ENCODE data around the gene PRDM15. TPM values are rescaled to one million over a fixed set of nuclear protein-coding genes. Genes with fewer than 3 reads are reported as not detected.

Gene PRDM15
- polyA plus RNA-seq, 1 donor (not counting 4 experiments of a cell fraction or from before 2014, with no cell fraction given), result 5.2 TPM

- Histone ChIP-seq H3K4me2 (ENCODE audit: control insufficient read depth, extremely low read depth, insufficient read depth, low read depth, low read length) (no peak overlapping the region), H3K9ac (ENCODE audit: control insufficient read depth, extremely low read depth, insufficient read depth, low read length) (no peak overlapping the region), H2AFZ (ENCODE audit: control insufficient read depth, low read length) (no peak overlapping the region), H3K9me3 (ENCODE audit: control insufficient read depth, low read depth, low read length) (no peaks in the 10 kb centered on the region), H3K79me2 (ENCODE audit: control insufficient read depth, insufficient read depth, low read length) (no peaks in the 10 kb centered on the region), H3K27ac (ENCODE audit: control insufficient read depth, insufficient read depth, low read length) (no peak overlapping the region), H4K20me1 (ENCODE audit: control insufficient read depth, extremely low read depth, insufficient read depth, low read length) (no peaks in the 10 kb centered on the region), H3K9me1 (ENCODE audit: control insufficient read depth, extremely low read depth, insufficient read depth, low read length) (no peaks in the 10 kb centered on the region), H3K27me3 (ENCODE audit: control insufficient read depth, extremely low read depth, insufficient read depth, low read length) (no peaks in the 10 kb centered on the region), H3K4me1 (ENCODE audit: control insufficient read depth, extremely low read depth, insufficient read depth, low read length) (no peaks in the 10 kb centered on the region), H3K36me3 (ENCODE audit: control insufficient read depth in 2 of 2, extremely low read depth in 1 of 2, insufficient read depth in 2 of 2, low read length in 2 of 2) (peaks cover 8 to 37% of the 10 kb centered on the region in 2 experiments), H3K4me3 (ENCODE audit: control insufficient read depth in 2 of 3, extremely low read depth in 1 of 3, insufficient read depth in 2 of 3, low read depth in 1 of 3, low read length in 3 of 3) (no peak overlapping the region)
- TF ChIP-seq CTCF (optimal IDR thresholded peaks at IDR 0.05 in 1 of 3, IDR thresholded peaks at IDR 0.05 in 1 of 3, conservative IDR thresholded peaks at IDR 0.05 in 1 of 3; ENCODE audit: extremely low read depth in 1 of 3, insufficient read depth in 2 of 3, low read length in 3 of 3) (no peak), EZH2 (IDR thresholded peaks at IDR 0.05; ENCODE audit: low read length) (no peak)
- DNase-seq (ENCODE audit: low read depth, low spot score), result no peak
- dilution Hi-C loops (cut with MboI; ENCODE audit: extremely low pct_ligation_motif_present, low sequenced_read_pairs), result no loop called here
- no peak for FAIRE-seq
These were observed 24.6 kb upstream of the PRDM15 start for GRCh38 chr21:41903559-41904351.

- Histone ChIP-seq H3K27ac (ENCODE audit: control insufficient read depth, insufficient read depth, low read length) (no peak overlapping the region), H3K36me3 (ENCODE audit: control insufficient read depth in 2 of 2, extremely low read depth in 1 of 2, insufficient read depth in 2 of 2, low read length in 2 of 2) (peaks cover 14 to 34% of the 10 kb centered on the region in 2 experiments), H3K4me3 (ENCODE audit: control insufficient read depth in 2 of 3, extremely low read depth in 1 of 3, insufficient read depth in 2 of 3, low read depth in 1 of 3, low read length in 3 of 3) (no peak overlapping the region), H3K9ac (ENCODE audit: control insufficient read depth, extremely low read depth, insufficient read depth, low read length) (no peak overlapping the region), H2AFZ (ENCODE audit: control insufficient read depth, low read length) (no peak overlapping the region), H3K9me1 (ENCODE audit: control insufficient read depth, extremely low read depth, insufficient read depth, low read length) (no peaks in the 10 kb centered on the region), H3K4me1 (ENCODE audit: control insufficient read depth, extremely low read depth, insufficient read depth, low read length) (no peaks in the 10 kb centered on the region), H3K27me3 (ENCODE audit: control insufficient read depth, extremely low read depth, insufficient read depth, low read length) (no peaks in the 10 kb centered on the region), H3K9me3 (ENCODE audit: control insufficient read depth, low read depth, low read length) (no peaks in the 10 kb centered on the region), H3K4me2 (ENCODE audit: control insufficient read depth, extremely low read depth, insufficient read depth, low read depth, low read length) (no peak overlapping the region), H3K79me2 (ENCODE audit: control insufficient read depth, insufficient read depth, low read length) (no peaks in the 10 kb centered on the region), H4K20me1 (ENCODE audit: control insufficient read depth, extremely low read depth, insufficient read depth, low read length) (no peaks in the 10 kb centered on the region)
- dilution Hi-C loops (cut with MboI; ENCODE audit: extremely low pct_ligation_motif_present, low sequenced_read_pairs), result no loop called here
- no peak for DNase-seq (ENCODE audit: low read depth, low spot score)
- TF ChIP-seq EZH2 (IDR thresholded peaks at IDR 0.05; ENCODE audit: low read length) (no peak), CTCF (optimal IDR thresholded peaks at IDR 0.05 in 1 of 3, IDR thresholded peaks at IDR 0.05 in 1 of 3, conservative IDR thresholded peaks at IDR 0.05 in 1 of 3; ENCODE audit: extremely low read depth in 1 of 3, insufficient read depth in 2 of 3, low read length in 3 of 3) (no peak)
- no peak for FAIRE-seq
These were observed 23.8 kb upstream of the PRDM15 start for GRCh38 chr21:41902946-41903345.
